Measurements from ENCODE around the gene WSCD1.

DNA sequence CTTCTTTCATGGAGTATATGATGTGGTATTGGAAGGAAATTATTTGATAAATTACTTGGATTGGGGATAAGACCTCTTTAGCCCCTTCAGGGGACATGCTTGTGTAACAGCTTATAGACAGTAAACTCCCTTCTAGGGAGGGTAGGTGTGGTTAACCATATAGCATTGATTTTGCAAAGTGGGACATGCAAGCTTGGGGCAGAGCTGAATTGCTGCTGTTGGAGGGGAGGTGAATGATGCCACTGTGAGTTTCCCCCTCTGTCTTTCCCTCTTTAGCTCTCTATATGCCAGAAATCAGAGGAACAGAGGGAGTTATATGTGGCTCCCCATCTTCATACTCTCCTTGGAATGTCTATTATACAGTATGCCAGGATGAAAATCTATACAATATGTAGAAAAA is 54.7 kb downstream of the WSCD1 start:
- TF ChIP-seq, protein P1, sequence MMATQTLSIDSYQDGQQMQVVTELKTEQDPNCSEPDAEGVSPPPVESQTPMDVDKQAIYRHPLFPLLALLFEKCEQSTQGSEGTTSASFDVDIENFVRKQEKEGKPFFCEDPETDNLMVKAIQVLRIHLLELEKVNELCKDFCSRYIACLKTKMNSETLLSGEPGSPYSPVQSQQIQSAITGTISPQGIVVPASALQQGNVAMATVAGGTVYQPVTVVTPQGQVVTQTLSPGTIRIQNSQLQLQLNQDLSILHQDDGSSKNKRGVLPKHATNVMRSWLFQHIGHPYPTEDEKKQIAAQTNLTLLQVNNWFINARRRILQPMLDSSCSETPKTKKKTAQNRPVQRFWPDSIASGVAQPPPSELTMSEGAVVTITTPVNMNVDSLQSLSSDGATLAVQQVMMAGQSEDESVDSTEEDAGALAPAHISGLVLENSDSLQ (IDR thresholded peaks at IDR 0.05) = no peak
- TF ChIP-seq HDGF (IDR thresholded peaks at IDR 0.05; ENCODE audit: borderline replicate concordance) (no peak), FOXA1 (IDR thresholded peaks at IDR 0.05) (no peak), BHLHE40 (IDR thresholded peaks at IDR 0.05; ENCODE audit: borderline replicate concordance) (no peak)
